GM10248 (cell line): ENCODE data around the gene ATP11A.

Experiments used
- CTCF ChIA-PET: fragments of 300-600 bp; sonication (Branson Sonifier 250); formaldehyde crosslinking; extraction: SDS; loops from one replicate; lab custom pipeline; 2021; ENCODE audit warnings: antibody characterized with exemption; lab: Yijun Ruan, JAX
- POLR2A ChIA-PET: fragments of 350-650 bp; sonication (Branson Sonifier 250); formaldehyde crosslinking; extraction: SDS; loops from one replicate; lab custom pipeline; 2020; ENCODE audit warnings: antibody characterized with exemption; lab: Yijun Ruan, JAX
- DNase-seq: peaks from one replicate; pipeline ENCODE4 v3.0.0; 2012; ENCODE audit errors: extremely low spot score
- TF ChIP-seq, protein P1 (sequence below): IDR thresholded peaks from 2 replicates; pipeline ENCODE4 v1.5.1; 2012; ENCODE audit warnings: mild to moderate bottlenecking, low read depth; ENCODE audit errors: extremely low read depth, missing control alignments, control extremely low read depth

The ATP11A gene

GRCh38 chr13:112768795-112769481 is 79.1 kb downstream of the ATP11A start:
- DNase-seq, result no peak
- POLR2A ChIA-PET, result no interaction called here
- CTCF ChIA-PET, result interaction anchor here (1.2 kb wide), 1 partner anchor 12 kb away, joined by 3 read pairs; no protein-coding TSS in a partner anchor
- TF ChIP-seq, protein P1, sequence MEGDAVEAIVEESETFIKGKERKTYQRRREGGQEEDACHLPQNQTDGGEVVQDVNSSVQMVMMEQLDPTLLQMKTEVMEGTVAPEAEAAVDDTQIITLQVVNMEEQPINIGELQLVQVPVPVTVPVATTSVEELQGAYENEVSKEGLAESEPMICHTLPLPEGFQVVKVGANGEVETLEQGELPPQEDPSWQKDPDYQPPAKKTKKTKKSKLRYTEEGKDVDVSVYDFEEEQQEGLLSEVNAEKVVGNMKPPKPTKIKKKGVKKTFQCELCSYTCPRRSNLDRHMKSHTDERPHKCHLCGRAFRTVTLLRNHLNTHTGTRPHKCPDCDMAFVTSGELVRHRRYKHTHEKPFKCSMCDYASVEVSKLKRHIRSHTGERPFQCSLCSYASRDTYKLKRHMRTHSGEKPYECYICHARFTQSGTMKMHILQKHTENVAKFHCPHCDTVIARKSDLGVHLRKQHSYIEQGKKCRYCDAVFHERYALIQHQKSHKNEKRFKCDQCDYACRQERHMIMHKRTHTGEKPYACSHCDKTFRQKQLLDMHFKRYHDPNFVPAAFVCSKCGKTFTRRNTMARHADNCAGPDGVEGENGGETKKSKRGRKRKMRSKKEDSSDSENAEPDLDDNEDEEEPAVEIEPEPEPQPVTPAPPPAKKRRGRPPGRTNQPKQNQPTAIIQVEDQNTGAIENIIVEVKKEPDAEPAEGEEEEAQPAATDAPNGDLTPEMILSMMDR, result no peak

GRCh38 chr13:112769615-112770014 is 79.8 kb downstream of the ATP11A start:
- TF ChIP-seq, protein P1, result no peak
- CTCF ChIA-PET, result no interaction called here
- POLR2A ChIA-PET, result no interaction called here
- DNase-seq, result no peak

GRCh38 chr13:112770504-112770903 is 80.7 kb downstream of the ATP11A start:
- TF ChIP-seq, protein P1, result no peak
- DNase-seq, result no peak
- CTCF ChIA-PET, result no interaction called here
- POLR2A ChIA-PET, result no interaction called here

DNA sequence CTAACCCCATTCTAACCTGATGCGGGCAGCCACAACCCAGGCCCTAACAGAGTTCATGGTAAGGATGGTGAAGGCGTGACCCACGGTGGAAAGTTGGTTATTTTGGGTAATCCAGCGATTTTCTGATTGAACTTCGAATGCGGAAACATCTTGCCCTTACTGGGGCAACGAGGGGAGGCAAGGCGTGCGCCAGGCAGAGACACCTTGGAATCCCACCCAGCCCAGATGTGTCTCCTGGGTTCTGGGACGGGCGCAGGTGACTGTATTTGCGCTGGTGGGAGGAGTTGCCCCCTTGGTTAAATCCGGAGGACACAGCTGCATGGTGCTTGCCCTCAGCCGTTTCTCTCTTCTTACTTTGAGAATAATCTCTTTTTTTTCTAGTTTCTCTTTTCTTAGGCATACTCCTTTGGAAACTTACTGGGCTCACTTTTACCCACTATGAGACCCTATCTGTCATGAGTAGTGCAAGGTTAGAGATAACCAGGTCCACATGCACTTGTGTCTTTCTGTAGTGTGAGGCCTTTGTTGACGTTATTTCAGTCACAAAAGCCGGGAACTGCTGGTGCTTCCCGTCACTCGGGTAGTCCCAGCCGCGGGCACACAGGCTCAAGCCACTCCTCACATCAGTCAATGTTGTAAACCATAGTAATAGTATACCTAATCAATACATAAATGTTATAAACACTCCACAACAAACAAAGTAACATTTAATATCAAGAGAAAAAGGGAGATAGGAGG is 81.5 kb downstream of the ATP11A start:
- ChIA-PET CTCF (no interaction called here), POLR2A (no interaction called here)
- TF ChIP-seq, protein P1, result no peak
- DNase-seq, result no peak

DNA sequence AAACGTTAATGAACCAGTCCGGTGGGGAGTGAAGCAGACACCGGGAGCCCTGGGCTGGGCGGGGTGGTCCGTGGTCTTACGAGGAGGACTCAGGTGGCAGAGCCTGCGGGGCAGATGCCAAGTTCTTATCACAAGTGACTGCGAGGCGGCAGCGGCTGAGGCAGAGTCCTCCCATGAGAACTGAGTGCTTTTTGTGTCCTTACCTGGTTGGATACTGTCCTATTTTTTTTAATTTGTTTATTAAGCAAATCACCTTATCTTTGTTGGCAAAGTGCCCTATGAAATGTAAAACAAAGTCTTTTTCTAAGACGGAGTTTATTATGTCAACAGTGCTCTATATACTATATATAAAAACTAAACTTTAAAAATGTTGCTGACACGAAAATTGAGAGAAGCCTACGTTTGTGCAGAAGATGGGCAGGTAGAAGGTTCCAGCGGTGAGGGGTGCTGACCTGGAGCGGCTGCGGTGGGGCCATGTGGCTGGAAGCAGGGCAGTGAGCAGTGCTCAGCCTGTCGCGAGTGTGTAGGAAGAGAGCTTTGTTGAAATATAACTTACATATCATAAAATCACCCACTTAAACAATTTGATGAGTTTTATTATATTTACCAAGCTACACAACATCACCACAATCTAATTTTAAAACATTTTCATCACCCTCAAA is 82.2 kb downstream of the ATP11A start:
- ChIA-PET CTCF (no interaction called here), POLR2A (no interaction called here)
- no peak for DNase-seq
- TF ChIP-seq, protein P1, result no peak

GRCh38 chr13:112772539-112772909 is 82.7 kb downstream of the ATP11A start:
- POLR2A ChIA-PET, result no interaction called here
- no peak for DNase-seq
- CTCF ChIA-PET, result no interaction called here
- TF ChIP-seq, protein P1, result no peak
